ENCODE results near the gene SMIM5.

SMIM5 gene

GRCh38 chr17:75627094-75627493, 6.1 kb upstream of the SMIM5 start:
- peaks cover 5% of the 10 kb centered on the region; the same call in 1 of the 2 replicates for H3K27me3 ChIP-seq (replicated peaks; ENCODE audit: insufficient read depth, low read length)

GRCh38 chr17:75628425-75628824, 4.8 kb upstream of the SMIM5 start:
- H4K20me1 ChIP-seq (ENCODE audit: insufficient read depth, low read length) = no peaks in the 10 kb centered on the region
- no peak overlapping the region for H3K9ac ChIP-seq (ENCODE audit: low read length)
- no peaks in the 10 kb centered on the region for H3K27me3 ChIP-seq (replicated peaks; ENCODE audit: insufficient read depth, low read length)
- H3K79me2 ChIP-seq (ENCODE audit: low read length) = no peaks in the 10 kb centered on the region
- no peak overlapping the region for H2AFZ ChIP-seq (ENCODE audit: low read length)
- no peak overlapping the region for H3K4me3 ChIP-seq (ENCODE audit: low read length)
- no peaks in the 10 kb centered on the region for H3K9me2 ChIP-seq (replicated peaks; ENCODE audit: insufficient read depth, low read length)
- H3K36me3 ChIP-seq (replicated peaks; ENCODE audit: insufficient read depth, low read length) = no peaks in the 10 kb centered on the region
- no peak for DNase-seq
- peaks cover 4% of the 10 kb centered on the region for H3K4me1 ChIP-seq (ENCODE audit: low read length)
- H3K27ac ChIP-seq (ENCODE audit: low read length) = no peak overlapping the region
- no peaks in the 10 kb centered on the region for H3F3A ChIP-seq (ENCODE audit: insufficient read depth, low read length)
- no peaks in the 10 kb centered on the region for H3K9me3 ChIP-seq (replicated peaks; ENCODE audit: insufficient read depth, low read length)
- no peak for TF ChIP-seq EZH2 (optimal IDR thresholded peaks at IDR 0.05; ENCODE audit: low read depth, low read length)
- TF ChIP-seq CTCF (IDR thresholded peaks at IDR 0.05; ENCODE audit: low read length) = no peak
- no peak for TF ChIP-seq EZH2phosphoT487 (IDR thresholded peaks at IDR 0.05; ENCODE audit: low read length)
- H3K4me2 ChIP-seq (ENCODE audit: low read depth, low read length) = no peak overlapping the region

More at GRCh38 chr17:75627094-75627493, 6.1 kb upstream of the SMIM5 start:
- H3K36me3 ChIP-seq (replicated peaks; ENCODE audit: insufficient read depth, low read length) = no peaks in the 10 kb centered on the region
- no peak for TF ChIP-seq CTCF (IDR thresholded peaks at IDR 0.05; ENCODE audit: low read length)
- TF ChIP-seq EZH2 (optimal IDR thresholded peaks at IDR 0.05; ENCODE audit: low read depth, low read length) = no peak
- TF ChIP-seq EZH2phosphoT487 (IDR thresholded peaks at IDR 0.05; ENCODE audit: low read length) = no peak
- no peak overlapping the region for H3K9ac ChIP-seq (ENCODE audit: low read length)
- H3K4me1 ChIP-seq (ENCODE audit: low read length) = no peaks in the 10 kb centered on the region
- no peaks in the 10 kb centered on the region for H4K20me1 ChIP-seq (ENCODE audit: insufficient read depth, low read length)
- no peak overlapping the region for H3K4me3 ChIP-seq (ENCODE audit: low read length)
- no peak overlapping the region for H3K27ac ChIP-seq (ENCODE audit: low read length)
- no peaks in the 10 kb centered on the region for H3K9me3 ChIP-seq (replicated peaks; ENCODE audit: insufficient read depth, low read length)
- H3K79me2 ChIP-seq (ENCODE audit: low read length) = no peaks in the 10 kb centered on the region
- H3F3A ChIP-seq (ENCODE audit: insufficient read depth, low read length) = no peaks in the 10 kb centered on the region
- no peaks in the 10 kb centered on the region for H3K9me2 ChIP-seq (replicated peaks; ENCODE audit: insufficient read depth, low read length)
- DNase-seq = no peak
- no peak overlapping the region for H3K4me2 ChIP-seq (ENCODE audit: low read depth, low read length)
- no peak overlapping the region for H2AFZ ChIP-seq (ENCODE audit: low read length)

GRCh38 chr17:75629157-75629556, 4.1 kb upstream of the SMIM5 start:
- Histone ChIP-seq H3K9ac (ENCODE audit: low read length) (no peak overlapping the region), H3K4me1 (ENCODE audit: low read length) (peaks cover 12% of the 10 kb centered on the region), H3F3A (ENCODE audit: insufficient read depth, low read length) (no peaks in the 10 kb centered on the region), H3K4me3 (ENCODE audit: low read length) (no peak overlapping the region), H3K9me3 (replicated peaks; ENCODE audit: insufficient read depth, low read length) (no peaks in the 10 kb centered on the region), H3K9me2 (replicated peaks; ENCODE audit: insufficient read depth, low read length) (no peaks in the 10 kb centered on the region), H3K79me2 (ENCODE audit: low read length) (no peaks in the 10 kb centered on the region), H3K36me3 (replicated peaks; ENCODE audit: insufficient read depth, low read length) (no peaks in the 10 kb centered on the region), H3K27ac (ENCODE audit: low read length) (no peak overlapping the region), H4K20me1 (ENCODE audit: insufficient read depth, low read length) (no peaks in the 10 kb centered on the region), H3K27me3 (replicated peaks; ENCODE audit: insufficient read depth, low read length) (no peaks in the 10 kb centered on the region), H2AFZ (ENCODE audit: low read length) (no peak overlapping the region), H3K4me2 (ENCODE audit: low read depth, low read length) (no peak overlapping the region)
- no peak for DNase-seq
- no peak for TF ChIP-seq EZH2phosphoT487 (IDR thresholded peaks at IDR 0.05; ENCODE audit: low read length)
- no peak for TF ChIP-seq EZH2 (optimal IDR thresholded peaks at IDR 0.05; ENCODE audit: low read depth, low read length)
- no peak for TF ChIP-seq CTCF (IDR thresholded peaks at IDR 0.05; ENCODE audit: low read length)

Measured in MM.1S (cell line).